Panc1 (cell line): ENCODE measurements around the gene MEAF6. TPM values are rescaled to one million over a fixed set of nuclear protein-coding genes. Genes with fewer than 3 reads are reported as not detected.
A peak's percentile ranks its signal among the peaks of the same experiment; 100 is the strongest.
"Not testable (repeated sequence)": the region's sequence is repeated elsewhere in the genome, so short reads cannot be mapped to it uniquely, and the experiment has no call there.

Experiments used
- ATAC-seq: fragments of 200-7000 bp; cut with Tn5 transposase; 2 replicates; pipeline ENCODE4 v1.9.1; 2020; ENCODE audit warnings: mild to moderate bottlenecking, moderate library complexity
- BruUV-seq: library from RNA; stranded (reverse); fragments of 400-500 nt; replicated peaks from 2 replicates; lab custom pipeline; 2021; lab: Mats Ljungman, UMichigan
- CTCF ChIA-PET: fragments of 300-600 bp; sonication (Branson Sonifier 250); formaldehyde crosslinking; loops from one replicate; lab custom pipeline; 2022; ENCODE audit warnings: antibody characterized with exemption; lab: Charles Lee
- POLR2A ChIA-PET: fragments of 300-600 bp; sonication (Branson Sonifier 250); formaldehyde crosslinking; loops from one replicate; lab custom pipeline; 2022; ENCODE audit warnings: antibody characterized with exemption; lab: Charles Lee
- DNase-seq: peaks from one replicate; pipeline ENCODE4 v3.0.0-alpha.2; 2010; ENCODE audit warnings: low read depth, low spot score
- H3K27ac ChIP-seq: 2 replicates; pipeline ENCODE4 v1.5.1; 2011; ENCODE audit warnings: mild to moderate bottlenecking, low read length, inconsistent platforms
- H3K27me3 ChIP-seq: fragments of 200-500 bp; sonication (Bioruptor generic); 2 replicates; pipeline ENCODE4 v1.6.0; 2014; ENCODE audit warnings: low read length, inconsistent platforms; ENCODE audit not compliant: control insufficient read depth, insufficient read depth
- H3K36me3 ChIP-seq: fragments of 200-500 bp; sonication (Bioruptor generic); 2 replicates; pipeline ENCODE4 v1.5.1; 2014; ENCODE audit warnings: inconsistent platforms, mild to moderate bottlenecking, low read length, moderate library complexity; ENCODE audit not compliant: control insufficient read depth, insufficient read depth
- H3K4me1 ChIP-seq: 2 replicates; pipeline ENCODE4 v1.5.1; 2011; ENCODE audit warnings: inconsistent platforms, mild to moderate bottlenecking, low read length, moderate library complexity; ENCODE audit not compliant: control insufficient read depth, insufficient read depth
- H3K4me3 ChIP-seq, 2 experiments: 2 replicates each; pipeline ENCODE4 v1.5.1; 2011 to 2012; ENCODE audit warnings: low read depth in 2 of 2, low read length in 2 of 2, mild to moderate bottlenecking in 2 of 2, inconsistent platforms in 1 of 2, moderate library complexity in 1 of 2
- H3K9me3 ChIP-seq: fragments of 200-500 bp; sonication (Bioruptor generic); 2 replicates; pipeline ENCODE4 v1.5.1; 2014; ENCODE audit warnings: low read depth, mild to moderate bottlenecking, inconsistent platforms, low read length, moderate library complexity; ENCODE audit not compliant: control insufficient read depth, insufficient read depth
- POLR2AphosphoS5 ChIP-seq: IDR thresholded peaks from 2 replicates; pipeline ENCODE4 v1.6.1; 2012; ENCODE audit warnings: mild to moderate bottlenecking, low read depth, low read length, moderate library complexity
- SIN3A ChIP-seq: IDR thresholded peaks from 2 replicates; pipeline ENCODE4 v1.6.1; 2012; ENCODE audit warnings: low read depth, mild to moderate bottlenecking, low read length, moderate library complexity, borderline replicate concordance; ENCODE audit not compliant: insufficient read depth
- TCF7L2 ChIP-seq: IDR thresholded peaks from 2 replicates; pipeline ENCODE4 v1.6.1; 2011; ENCODE audit warnings: mild to moderate bottlenecking, low read depth, low read length, inconsistent platforms
- in situ Hi-C: cut with HindIII; loops from 2 replicates; pipeline ENCODE4 v1.10.0; 2016; ENCODE audit warnings: low sequenced_read_pairs, low pct_unique_long_range_greater_than_20kb
- intact Hi-C: fragments of 100-400 bp; cut with micrococcal nuclease; formaldehyde crosslinking; loops from one replicate; pipeline ENCODE4 v1.10.0; 2022; ENCODE audit not compliant: unreplicated experiment
- total RNA-seq: library from RNA; stranded (reverse); gene quantifications from one replicate; pipeline ENCODE4 v1.2.1, GENCODE V29; 2021; ENCODE audit not compliant: unreplicated experiment
- TF ChIP-seq, protein P1 (sequence below): fragments of 450-650 bp; IDR thresholded peaks from 2 replicates; pipeline ENCODE4 v1.5.1; 2017; ENCODE audit warnings: mild to moderate bottlenecking
- TF ChIP-seq, protein P2 (sequence below), 2 experiments: IDR thresholded peaks; 2 replicates each; pipeline ENCODE4 v1.6.1; 2011 to 2012; ENCODE audit warnings: low read depth in 2 of 2, control low read depth in 1 of 2, low read length in 1 of 2, mild to moderate bottlenecking in 1 of 2, moderate library complexity in 1 of 2; ENCODE audit not compliant: insufficient read depth in 1 of 2

The MEAF6 gene
- total RNA-seq, 1 experiment from 2014 or later, result 50.0 TPM

DNA sequence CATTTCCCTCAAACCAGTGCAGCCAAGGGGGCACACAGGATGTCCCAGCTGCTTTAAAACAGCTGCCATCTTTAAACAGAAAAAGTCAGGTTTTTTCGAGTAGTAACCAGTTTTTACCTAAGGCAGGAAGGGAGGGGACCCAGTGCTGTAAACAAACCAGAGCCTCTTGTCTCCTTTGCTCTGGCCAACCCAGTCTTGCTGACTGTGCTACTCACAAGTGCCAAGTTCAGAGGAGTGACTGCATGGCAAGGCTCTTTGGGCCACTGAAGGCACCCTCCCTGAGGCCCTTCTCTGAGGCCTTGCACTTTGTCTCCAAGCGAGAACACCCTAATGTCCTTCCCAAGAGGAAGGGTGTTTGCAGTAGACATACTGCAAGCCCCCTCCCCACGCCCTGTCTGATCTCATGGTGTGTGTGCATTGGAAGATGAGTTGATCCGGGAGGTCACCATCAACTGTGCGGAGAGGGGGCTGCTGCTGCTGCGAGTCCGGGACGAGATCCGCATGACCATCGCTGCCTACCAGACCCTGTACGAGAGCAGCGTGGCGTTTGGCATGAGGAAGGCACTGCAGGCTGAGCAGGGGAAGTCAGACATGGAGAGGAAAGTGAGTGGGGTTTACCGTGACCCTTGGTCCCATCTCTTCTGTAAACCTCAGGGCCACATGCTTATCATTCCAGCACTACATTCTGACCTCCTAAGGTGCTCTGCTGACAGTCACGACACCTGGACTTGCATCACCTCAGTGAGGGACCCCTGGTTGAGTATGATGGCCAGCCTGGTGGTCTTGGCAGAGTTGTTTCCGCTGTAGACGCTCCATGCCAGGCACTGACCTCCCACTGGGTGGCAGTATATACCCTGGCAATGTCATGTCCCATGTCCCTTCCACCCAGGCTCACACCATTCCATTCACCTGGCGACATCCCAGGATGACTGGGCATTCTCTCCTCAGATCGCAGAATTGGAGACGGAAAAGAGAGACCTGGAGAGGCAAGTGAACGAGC is 46.9 kb upstream of the MEAF6 start:
- DNase-seq, result no peak
- POLR2A ChIA-PET, result no interaction called here

DNA sequence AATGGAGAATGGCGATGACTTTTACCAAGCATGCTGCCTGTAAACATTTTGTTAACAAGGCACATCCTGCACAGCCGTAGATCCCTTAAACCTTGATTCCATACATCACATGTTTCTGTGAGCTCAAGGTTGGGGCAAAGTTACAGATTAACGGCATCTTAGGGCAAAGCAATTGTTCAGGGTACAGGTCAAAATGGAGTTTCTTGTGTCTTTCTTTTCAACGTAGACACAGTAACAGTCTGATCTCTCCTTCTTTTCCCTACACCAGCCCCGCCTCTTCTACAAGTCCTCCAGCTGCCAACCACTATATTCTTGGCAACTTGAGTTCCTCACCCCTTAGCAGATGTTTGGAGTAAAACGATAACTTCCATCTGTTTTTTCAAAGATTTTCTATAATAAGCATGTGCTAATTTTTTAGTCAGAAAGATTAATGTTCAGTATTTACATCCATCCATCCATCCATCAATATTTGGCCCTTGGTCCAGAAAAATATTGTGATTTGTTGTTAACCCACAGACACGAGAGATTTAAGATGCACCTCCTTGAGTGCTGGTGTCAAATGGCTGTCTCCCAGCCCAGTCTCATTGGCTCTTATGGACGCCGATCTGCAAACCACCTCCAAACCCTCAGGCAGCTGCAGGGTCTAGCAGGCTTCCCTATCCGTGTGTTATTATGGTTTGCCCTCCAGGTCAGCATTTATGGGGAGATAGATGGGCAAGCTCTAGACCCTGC is 46.0 kb upstream of the MEAF6 start:
- ChIA-PET CTCF (no interaction called here), POLR2A (no interaction called here)
- no peaks in the 10 kb centered on the region for H3K27me3 ChIP-seq
- no peaks in the 10 kb centered on the region for H3K9me3 ChIP-seq
- 0 out of 2 replicates have a peak, but pooled peaks cover under 1% of the 10 kb centered on the region for H3K36me3 ChIP-seq
- in situ Hi-C loops, result no loop called here
- no peak overlapping the region for H3K27ac ChIP-seq
- no peak overlapping the region for H3K4me3 ChIP-seq
- ATAC-seq (no peak), DNase-seq (no peak)
- TF ChIP-seq, protein P1, sequence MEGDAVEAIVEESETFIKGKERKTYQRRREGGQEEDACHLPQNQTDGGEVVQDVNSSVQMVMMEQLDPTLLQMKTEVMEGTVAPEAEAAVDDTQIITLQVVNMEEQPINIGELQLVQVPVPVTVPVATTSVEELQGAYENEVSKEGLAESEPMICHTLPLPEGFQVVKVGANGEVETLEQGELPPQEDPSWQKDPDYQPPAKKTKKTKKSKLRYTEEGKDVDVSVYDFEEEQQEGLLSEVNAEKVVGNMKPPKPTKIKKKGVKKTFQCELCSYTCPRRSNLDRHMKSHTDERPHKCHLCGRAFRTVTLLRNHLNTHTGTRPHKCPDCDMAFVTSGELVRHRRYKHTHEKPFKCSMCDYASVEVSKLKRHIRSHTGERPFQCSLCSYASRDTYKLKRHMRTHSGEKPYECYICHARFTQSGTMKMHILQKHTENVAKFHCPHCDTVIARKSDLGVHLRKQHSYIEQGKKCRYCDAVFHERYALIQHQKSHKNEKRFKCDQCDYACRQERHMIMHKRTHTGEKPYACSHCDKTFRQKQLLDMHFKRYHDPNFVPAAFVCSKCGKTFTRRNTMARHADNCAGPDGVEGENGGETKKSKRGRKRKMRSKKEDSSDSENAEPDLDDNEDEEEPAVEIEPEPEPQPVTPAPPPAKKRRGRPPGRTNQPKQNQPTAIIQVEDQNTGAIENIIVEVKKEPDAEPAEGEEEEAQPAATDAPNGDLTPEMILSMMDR, result no peak
- TF ChIP-seq TCF7L2 (no peak), SIN3A (no peak), POLR2AphosphoS5 (no peak)
- TF ChIP-seq, protein P2, sequence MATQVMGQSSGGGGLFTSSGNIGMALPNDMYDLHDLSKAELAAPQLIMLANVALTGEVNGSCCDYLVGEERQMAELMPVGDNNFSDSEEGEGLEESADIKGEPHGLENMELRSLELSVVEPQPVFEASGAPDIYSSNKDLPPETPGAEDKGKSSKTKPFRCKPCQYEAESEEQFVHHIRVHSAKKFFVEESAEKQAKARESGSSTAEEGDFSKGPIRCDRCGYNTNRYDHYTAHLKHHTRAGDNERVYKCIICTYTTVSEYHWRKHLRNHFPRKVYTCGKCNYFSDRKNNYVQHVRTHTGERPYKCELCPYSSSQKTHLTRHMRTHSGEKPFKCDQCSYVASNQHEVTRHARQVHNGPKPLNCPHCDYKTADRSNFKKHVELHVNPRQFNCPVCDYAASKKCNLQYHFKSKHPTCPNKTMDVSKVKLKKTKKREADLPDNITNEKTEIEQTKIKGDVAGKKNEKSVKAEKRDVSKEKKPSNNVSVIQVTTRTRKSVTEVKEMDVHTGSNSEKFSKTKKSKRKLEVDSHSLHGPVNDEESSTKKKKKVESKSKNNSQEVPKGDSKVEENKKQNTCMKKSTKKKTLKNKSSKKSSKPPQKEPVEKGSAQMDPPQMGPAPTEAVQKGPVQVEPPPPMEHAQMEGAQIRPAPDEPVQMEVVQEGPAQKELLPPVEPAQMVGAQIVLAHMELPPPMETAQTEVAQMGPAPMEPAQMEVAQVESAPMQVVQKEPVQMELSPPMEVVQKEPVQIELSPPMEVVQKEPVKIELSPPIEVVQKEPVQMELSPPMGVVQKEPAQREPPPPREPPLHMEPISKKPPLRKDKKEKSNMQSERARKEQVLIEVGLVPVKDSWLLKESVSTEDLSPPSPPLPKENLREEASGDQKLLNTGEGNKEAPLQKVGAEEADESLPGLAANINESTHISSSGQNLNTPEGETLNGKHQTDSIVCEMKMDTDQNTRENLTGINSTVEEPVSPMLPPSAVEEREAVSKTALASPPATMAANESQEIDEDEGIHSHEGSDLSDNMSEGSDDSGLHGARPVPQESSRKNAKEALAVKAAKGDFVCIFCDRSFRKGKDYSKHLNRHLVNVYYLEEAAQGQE (IDR thresholded peaks at IDR 0.05; ENCODE audit: insufficient read depth in 1 of 2, low read depth in 2 of 2, low read length in 1 of 2), result no peak
- no TSS peak for BruUV-seq
- H3K4me1 ChIP-seq, result no peaks in the 10 kb centered on the region
- intact Hi-C loops, result no loop called here

More for the DNA sequence above, 46.9 kb upstream of the MEAF6 start:
- TF ChIP-seq SIN3A (no peak), POLR2AphosphoS5 (peak; percentile 31), TCF7L2 (no peak)
- TF ChIP-seq, protein P1, result peak; percentile 89
- TF ChIP-seq, protein P2 (IDR thresholded peaks at IDR 0.05; ENCODE audit: insufficient read depth in 1 of 2, low read depth in 2 of 2, low read length in 1 of 2), result no peak
- ATAC-seq, result peak; percentile 85
- Histone ChIP-seq H3K9me3 (no peaks in the 10 kb centered on the region), H3K4me3 (no peak overlapping the region), H3K27ac (no peak overlapping the region), H3K36me3 (peaks cover 8% of the 10 kb centered on the region; the same call in 1 of the 2 replicates), H3K4me1 (no peaks in the 10 kb centered on the region), H3K27me3 (no peaks in the 10 kb centered on the region)
- CTCF ChIA-PET, result no interaction called here
- intact Hi-C loops (no loop called here), in situ Hi-C loops (no loop called here)
- BruUV-seq, result no TSS peak

DNA sequence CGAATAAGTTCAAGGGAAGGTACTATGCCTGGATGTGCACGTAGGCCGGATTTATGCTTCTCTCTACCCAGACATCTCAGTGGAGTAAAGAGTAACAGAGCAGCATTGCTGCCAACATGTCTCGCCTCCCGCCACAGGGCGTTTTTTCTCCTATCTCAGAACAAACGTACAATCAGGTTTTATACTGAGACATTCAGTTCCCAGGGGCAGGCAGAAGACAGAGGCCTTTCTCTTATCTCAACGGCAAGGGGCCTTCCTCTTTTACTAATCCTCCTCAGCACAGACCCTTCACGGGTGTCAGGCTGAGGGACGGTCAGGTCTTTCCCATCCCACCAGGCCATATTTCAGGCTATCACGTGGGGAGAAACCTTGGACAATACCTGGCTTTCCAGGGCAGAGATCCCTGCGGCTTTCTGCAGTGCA is 45.4 kb upstream of the MEAF6 start:
- ATAC-seq, DNase-seq, BruUV-seq, in situ Hi-C loops, H3K27ac ChIP-seq, H3K36me3 ChIP-seq, H3K9me3 ChIP-seq, H3K4me3 ChIP-seq, CTCF ChIA-PET, H3K27me3 ChIP-seq, H3K4me1 ChIP-seq, intact Hi-C loops, POLR2A ChIA-PET: not testable (repeated sequence)
